Ascending aorta (tissue), 2 donors: Measurements from ENCODE around the gene OR1Q1. TPM values are rescaled to one million over a fixed set of nuclear protein-coding genes. Genes with fewer than 3 reads are reported as not detected.

Experiments used
- DNase-seq, 2 donors: peaks; one replicate each; pipeline ENCODE4 v3.0.0-alpha.2; 2019; ENCODE audit warnings: low spot score in 2 of 2
- H3K27ac ChIP-seq, 2 donors: fragments of 200-600 bp; sonication (generic); one replicate each; pipeline ENCODE4 v1.5.1; 2016 to 2017; ENCODE audit warnings: mild to moderate bottlenecking in 1 of 2
- H3K27me3 ChIP-seq: fragments of 200-600 bp; sonication (generic); one replicate; pipeline ENCODE4 v1.5.1; 2017
- H3K36me3 ChIP-seq, 2 donors: fragments of 200-600 bp; sonication (generic); one replicate each; pipeline ENCODE4 v1.5.1; 2016
- H3K4me1 ChIP-seq, 2 donors: fragments of 200-600 bp; sonication (generic); one replicate each; pipeline ENCODE4 v1.5.1; 2016 to 2017; ENCODE audit warnings: mild to moderate bottlenecking in 1 of 2
- H3K4me3 ChIP-seq, 2 donors: fragments of 200-600 bp; sonication (generic); one replicate each; pipeline ENCODE4 v1.5.1; 2016 to 2017; ENCODE audit warnings: mild to moderate bottlenecking in 1 of 2
- H3K9me3 ChIP-seq, 2 donors: fragments of 200-600 bp; sonication (generic); one replicate each; pipeline ENCODE4 v1.5.1; 2016
- CTCF ChIP-seq, 3 experiments: fragments of 200-600 bp in 2 of 3; fragments of 450-650 bp in 1 of 3; sonication (generic) in 2 of 3; IDR thresholded peaks; one replicate each; pipeline ENCODE4 v1.5.1; 2016 to 2019; ENCODE audit warnings: antibody characterized with exemption in 3 of 3, mild to moderate bottlenecking in 1 of 3, moderate library complexity in 1 of 3
- intact Hi-C: fragments of 100-400 bp; cut with DNase I; formaldehyde crosslinking; loops from one replicate; pipeline ENCODE4 v1.15.1; 2023
- total RNA-seq: library from RNA; depleted of rRNA; stranded (reverse); fragments of >200 nt; gene quantifications from one replicate; pipeline ENCODE4 v1.1.0, GENCODE V29; 2016

OR1Q1 gene
- total RNA-seq, 1 donor from 2014 or later = not detected

- Histone ChIP-seq H3K4me3 (no peak overlapping the region), H3K36me3 (no peaks in the 10 kb centered on the region), H3K27ac (no peak overlapping the region), H3K4me1 (no peaks in the 10 kb centered on the region), H3K27me3 (no peaks in the 10 kb centered on the region), H3K9me3 (no peaks in the 10 kb centered on the region)
- intact Hi-C loops = no loop called here
- no peak for TF ChIP-seq CTCF (IDR thresholded peaks at IDR 0.05)
- no peak for DNase-seq
These were observed 8.8 kb upstream of the OR1Q1 start for GRCh38 chr9:122605691-122606090.

GRCh38 chr9:122606587-122606986, 8.0 kb upstream of the OR1Q1 start:
- H3K36me3 ChIP-seq = no peaks in the 10 kb centered on the region
- no peaks in the 10 kb centered on the region for H3K9me3 ChIP-seq
- no peak overlapping the region for H3K27ac ChIP-seq
- DNase-seq = no peak
- no peaks in the 10 kb centered on the region for H3K4me1 ChIP-seq
- intact Hi-C loops = no loop called here
- H3K27me3 ChIP-seq = no peaks in the 10 kb centered on the region
- TF ChIP-seq CTCF (IDR thresholded peaks at IDR 0.05) = no peak
- H3K4me3 ChIP-seq = no peak overlapping the region

- no peak overlapping the region for H3K4me3 ChIP-seq
- H3K9me3 ChIP-seq = no peaks in the 10 kb centered on the region
- intact Hi-C loops = no loop called here
- no peak overlapping the region for H3K27ac ChIP-seq
- no peaks in the 10 kb centered on the region for H3K27me3 ChIP-seq
- DNase-seq = no peak
- no peak for TF ChIP-seq CTCF (IDR thresholded peaks at IDR 0.05)
- H3K4me1 ChIP-seq = no peaks in the 10 kb centered on the region
- H3K36me3 ChIP-seq = no peaks in the 10 kb centered on the region
These were observed 4.7 kb upstream of the OR1Q1 start for GRCh38 chr9:122609804-122610203.

- no peak for TF ChIP-seq CTCF (IDR thresholded peaks at IDR 0.05)
- H3K4me3 ChIP-seq = no peak overlapping the region
- no peak for DNase-seq
- intact Hi-C loops = no loop called here
- H3K27ac ChIP-seq = no peak overlapping the region
- H3K9me3 ChIP-seq = no peaks in the 10 kb centered on the region
- no peaks in the 10 kb centered on the region for H3K36me3 ChIP-seq
- H3K27me3 ChIP-seq = no peaks in the 10 kb centered on the region
- H3K4me1 ChIP-seq = no peaks in the 10 kb centered on the region
These were observed 5.5 kb downstream of the OR1Q1 start for GRCh38 chr9:122619996-122620395.

- TF ChIP-seq CTCF (IDR thresholded peaks at IDR 0.05) = no peak
- intact Hi-C loops = no loop called here
These were observed 27.7 kb downstream of the OR1Q1 start for GRCh38 chr9:122642226-122642625.

GRCh38 chr9:122656378-122656777, 41.8 kb downstream of the OR1Q1 start:
- no peak for TF ChIP-seq CTCF (IDR thresholded peaks at IDR 0.05)
- no peak overlapping the region for H3K4me3 ChIP-seq
- no peaks in the 10 kb centered on the region for H3K36me3 ChIP-seq
- no peak for DNase-seq
- no peak overlapping the region for H3K27ac ChIP-seq
- intact Hi-C loops = no loop called here
- H3K9me3 ChIP-seq = no peaks in the 10 kb centered on the region
- H3K4me1 ChIP-seq = no peaks in the 10 kb centered on the region
- no peaks in the 10 kb centered on the region for H3K27me3 ChIP-seq

More at GRCh38 chr9:122642226-122642625, 27.7 kb downstream of the OR1Q1 start:
- H3K9me3 ChIP-seq = peaks cover 0 to 12% of the 10 kb centered on the region in 2 donors
- H3K36me3 ChIP-seq = no peaks in the 10 kb centered on the region
- no peaks in the 10 kb centered on the region for H3K4me1 ChIP-seq
- no peak overlapping the region for H3K27ac ChIP-seq
- DNase-seq = no peak
- no peaks in the 10 kb centered on the region for H3K27me3 ChIP-seq
- no peak overlapping the region for H3K4me3 ChIP-seq
